ENCODE results near the gene IFNW1. TPM values are rescaled to one million over a fixed set of nuclear protein-coding genes. Genes with fewer than 3 reads are reported as not detected.
A peak's percentile ranks its signal among the peaks of the same experiment; 100 is the strongest.

IFNW1 gene
- total RNA-seq, 4 donors from 2014 or later, result not detected

GRCh38 chr9:21121595-21122251 is 19.9 kb downstream of the IFNW1 start:
- no peak for TF ChIP-seq CTCF (IDR thresholded peaks at IDR 0.05)
- no peak for DNase-seq (ENCODE audit: low spot score)
- no peak for ATAC-seq (ENCODE audit: low FRiP score)

- TF ChIP-seq CTCF (IDR thresholded peaks at IDR 0.05), result no peak
- ATAC-seq (ENCODE audit: low FRiP score) (no peak), DNase-seq (ENCODE audit: low spot score) (no peak)
These were observed 20.6 kb downstream of the IFNW1 start for GRCh38 chr9:21121079-21121478.

- no peak for TF ChIP-seq CTCF (IDR thresholded peaks at IDR 0.05)
- DNase-seq (ENCODE audit: low spot score), result no peak
- ATAC-seq (ENCODE audit: low FRiP score), result no peak
These were observed 22.4 kb downstream of the IFNW1 start for GRCh38 chr9:21119093-21119770.

- no peak for DNase-seq (ENCODE audit: low spot score)
- TF ChIP-seq CTCF (IDR thresholded peaks at IDR 0.05), result no peak
- ATAC-seq (ENCODE audit: low FRiP score), result no peak
These were observed 27.3 kb downstream of the IFNW1 start for GRCh38 chr9:21114311-21114710.

- peak in 1 of 3 donors; percentile 28 for TF ChIP-seq CTCF (IDR thresholded peaks at IDR 0.05)
- ATAC-seq (ENCODE audit: low FRiP score) (peak; percentile 70), DNase-seq (ENCODE audit: low spot score) (no peak)
These were observed 30.7 kb downstream of the IFNW1 start for GRCh38 chr9:21110708-21111576.

GRCh38 chr9:21104787-21105186 is 36.8 kb downstream of the IFNW1 start:
- DNase-seq (ENCODE audit: low spot score), result no peak
- ATAC-seq (ENCODE audit: low FRiP score), result no peak
- no peak for TF ChIP-seq CTCF (IDR thresholded peaks at IDR 0.05)

Data from omental fat pad (tissue), 4 donors.